Naive B cell (primary cell): ENCODE results near the gene ARHGAP29. TPM values are rescaled to one million over a fixed set of nuclear protein-coding genes. Genes with fewer than 3 reads are reported as not detected.

Experiments used
- ATAC-seq, 2 donors: fragments of 150-1000 bp; cut with Tn5 transposase; 2 replicates each; pipeline ENCODE4 v1.10.0; 2021; ENCODE audit warnings: low read depth in 2 of 2, mild to moderate bottlenecking in 2 of 2, moderate library complexity in 2 of 2
- DNase-seq: peaks from one replicate; pipeline ENCODE4 v3.0.0; 2022
- H3K27ac Mint-ChIP-seq, 6 donors: one replicate each; pipeline ENCODE4 v1.8.0; 2020 to 2022; ENCODE audit warnings: mild to moderate bottlenecking in 6 of 6, mixed read lengths in 6 of 6, moderate library complexity in 5 of 6, inconsistent platforms in 2 of 6
- H3K27me3 Mint-ChIP-seq, 3 donors: one replicate each; pipeline ENCODE4 v1.8.0; 2021 to 2022; ENCODE audit warnings: mixed read lengths in 3 of 3, mild to moderate bottlenecking in 1 of 3
- H3K36me3 Mint-ChIP-seq, 2 donors: one replicate each; pipeline ENCODE4 v1.8.0; 2020 to 2022; ENCODE audit warnings: mixed read lengths in 2 of 2, inconsistent platforms in 1 of 2, mild to moderate bottlenecking in 1 of 2
- H3K4me1 Mint-ChIP-seq, 3 donors: one replicate each; pipeline ENCODE4 v1.8.0; 2020 to 2022; ENCODE audit warnings: mixed read lengths in 3 of 3, inconsistent platforms in 1 of 3, mild to moderate bottlenecking in 1 of 3, moderate library complexity in 1 of 3
- H3K4me3 Mint-ChIP-seq, 8 donors: one replicate each; pipeline ENCODE4 v1.8.0; 2020 to 2022; ENCODE audit warnings: mild to moderate bottlenecking in 8 of 8, mixed read lengths in 8 of 8, moderate library complexity in 8 of 8, inconsistent platforms in 2 of 8
- H3K9me3 Mint-ChIP-seq, 7 donors: one replicate each; pipeline ENCODE4 v1.8.0; 2020 to 2022; ENCODE audit warnings: mixed read lengths in 7 of 7, mild to moderate bottlenecking in 5 of 7, inconsistent platforms in 2 of 7, moderate library complexity in 1 of 7
- polyA plus RNA-seq, 6 donors: library from polyadenylated mRNA; unstranded; fragments of 300-500 nt; fragmentation: Illumina TruSeq; gene quantifications; one replicate each; pipeline ENCODE4 v1.2.3, GENCODE V29; 2021; ENCODE audit warnings: low read depth in 6 of 6

Gene ARHGAP29
- polyA plus RNA-seq, 6 donors from 2014 or later, result not detected

DNA sequence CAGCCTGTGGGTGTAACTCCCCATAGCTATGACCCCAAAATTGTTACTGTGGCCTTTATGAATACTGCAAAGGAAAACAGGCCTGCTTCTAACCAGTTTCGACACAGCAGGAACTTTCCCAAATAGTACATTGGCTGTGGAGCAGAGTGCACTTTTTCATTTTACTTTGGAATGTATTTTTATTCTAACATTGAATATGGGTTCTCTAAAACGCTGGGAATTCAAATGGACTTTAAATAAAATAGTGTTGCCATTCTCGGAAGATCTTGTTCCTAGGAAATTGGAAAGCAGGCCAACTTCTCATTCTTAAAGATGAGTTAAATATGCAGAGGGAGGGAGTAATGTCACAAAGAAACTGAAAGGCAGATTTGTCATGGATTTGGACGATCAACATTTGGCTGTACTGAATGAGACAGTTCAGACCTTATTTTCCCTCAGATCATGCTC, 39.6 kb upstream of the ARHGAP29 start:
- Mint-ChIP-seq H3K27ac (no peak overlapping the region), H3K36me3 (no peaks in the 10 kb centered on the region), H3K27me3 (peaks cover 13 to 36% (median 16%) of the 10 kb centered on the region in 3 donors), H3K9me3 (peaks cover 0 to 6% (median 0%) of the 10 kb centered on the region in 7 donors), H3K4me1 (no peaks in the 10 kb centered on the region), H3K4me3 (no peak overlapping the region)
- no peak for ATAC-seq
- no peak for DNase-seq

DNA sequence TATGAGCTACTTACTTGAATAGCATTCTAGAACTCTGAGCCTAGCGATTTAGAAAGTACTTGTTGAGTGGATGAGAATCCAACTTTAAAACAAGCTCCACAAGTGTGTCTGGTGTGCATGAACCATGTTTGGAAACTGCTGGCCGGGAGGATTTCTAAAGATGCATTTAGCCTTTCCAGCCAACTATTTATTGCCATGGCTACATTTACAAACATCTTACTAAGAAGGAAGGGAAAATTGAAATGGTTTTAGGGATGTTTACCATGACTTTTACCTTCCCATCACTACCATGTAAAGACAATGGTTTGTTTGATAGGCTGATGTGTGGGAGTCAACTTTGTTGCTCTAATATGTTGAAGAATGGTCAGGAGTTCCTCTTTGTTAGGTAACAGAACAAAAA, 37.7 kb upstream of the ARHGAP29 start:
- Mint-ChIP-seq H3K4me3 (no peak overlapping the region), H3K27ac (no peak overlapping the region), H3K27me3 (peaks cover 7 to 25% (median 20%) of the 10 kb centered on the region in 3 donors), H3K9me3 (peaks cover 0 to 2% (median 0%) of the 10 kb centered on the region in 7 donors), H3K36me3 (no peaks in the 10 kb centered on the region), H3K4me1 (no peaks in the 10 kb centered on the region)
- ATAC-seq, result no peak
- no peak for DNase-seq

DNA sequence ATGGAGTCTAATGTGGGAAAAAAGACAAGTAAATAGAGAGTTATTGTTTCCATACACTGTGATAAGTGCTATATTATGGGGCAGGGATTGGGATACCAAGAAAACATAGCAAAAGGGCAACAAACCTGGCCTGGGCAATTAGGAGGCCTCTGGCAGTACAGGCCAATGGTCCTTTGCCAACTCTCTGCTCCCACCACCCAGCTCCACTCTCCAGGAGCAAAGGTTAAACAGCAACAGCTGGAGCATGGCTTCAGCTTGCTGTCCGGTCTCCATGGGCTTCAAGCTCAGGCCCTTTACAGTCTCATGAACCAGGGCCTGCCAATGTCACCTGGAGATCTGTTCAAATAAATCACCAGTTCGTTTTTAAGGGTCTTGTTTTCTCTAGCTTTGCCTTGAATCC, 37.2 kb upstream of the ARHGAP29 start:
- Mint-ChIP-seq H3K36me3 (no peaks in the 10 kb centered on the region), H3K4me3 (no peak overlapping the region), H3K9me3 (no peaks in the 10 kb centered on the region), H3K27ac (no peak overlapping the region), H3K27me3 (peaks cover 6 to 21% (median 20%) of the 10 kb centered on the region in 3 donors), H3K4me1 (no peaks in the 10 kb centered on the region)
- no peak for DNase-seq
- ATAC-seq, result no peak

DNA sequence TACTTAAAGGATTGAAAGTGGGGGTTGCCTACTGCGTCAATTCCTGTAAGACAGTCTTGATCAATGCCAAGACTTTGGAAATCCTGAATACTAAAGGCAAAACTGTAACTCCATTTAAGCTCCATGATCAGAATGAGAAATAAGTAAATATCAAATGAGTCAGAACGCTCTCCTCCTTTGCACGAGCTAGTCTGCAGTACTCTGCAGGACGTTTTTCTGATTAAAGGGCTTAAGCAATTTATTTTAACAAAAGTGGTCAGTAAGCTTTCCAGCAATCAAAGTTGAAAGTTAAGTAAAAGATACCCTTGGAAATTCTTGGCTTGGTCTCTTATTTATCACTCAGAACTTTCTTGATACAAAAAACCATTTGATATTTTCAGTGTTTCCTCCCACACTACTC, 35.7 kb upstream of the ARHGAP29 start:
- H3K4me1 Mint-ChIP-seq, result no peaks in the 10 kb centered on the region
- DNase-seq (no peak), ATAC-seq (no peak)
- no peaks in the 10 kb centered on the region for H3K36me3 Mint-ChIP-seq
- no peaks in the 10 kb centered on the region for H3K9me3 Mint-ChIP-seq
- H3K27me3 Mint-ChIP-seq, result peaks cover 6 to 21% (median 15%) of the 10 kb centered on the region in 3 donors
- H3K27ac Mint-ChIP-seq, result no peak overlapping the region
- no peak overlapping the region for H3K4me3 Mint-ChIP-seq

DNA sequence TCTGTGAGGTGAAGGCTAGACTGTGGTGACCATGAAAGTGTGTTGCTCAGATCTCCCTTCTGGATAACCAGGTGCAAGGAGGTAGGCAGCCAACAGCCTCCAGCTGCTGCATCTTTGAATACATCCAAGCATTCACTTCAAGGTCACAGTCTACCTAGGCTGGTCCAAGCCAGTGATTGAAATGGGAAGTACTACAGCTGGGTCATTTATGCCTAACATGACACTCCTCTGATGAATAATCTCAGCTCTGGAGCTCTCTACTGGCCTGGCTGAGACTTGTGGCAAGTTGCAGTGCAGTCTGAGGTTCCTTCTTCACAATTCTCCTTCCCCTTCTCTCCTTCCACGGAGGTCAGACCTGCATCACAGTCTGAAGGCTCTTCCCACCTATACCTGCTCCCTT, 35.0 kb upstream of the ARHGAP29 start:
- no peaks in the 10 kb centered on the region for H3K9me3 Mint-ChIP-seq
- peak overlapping the region in 1 of 6 donors; percentile 29 for H3K27ac Mint-ChIP-seq
- H3K4me1 Mint-ChIP-seq, result no peaks in the 10 kb centered on the region
- peak overlapping the region in 1 of 8 donors; percentile 23 for H3K4me3 Mint-ChIP-seq
- no peak for DNase-seq
- H3K36me3 Mint-ChIP-seq, result no peaks in the 10 kb centered on the region
- no peak for ATAC-seq
- H3K27me3 Mint-ChIP-seq, result peaks cover 6 to 24% (median 15%) of the 10 kb centered on the region in 3 donors

DNA sequence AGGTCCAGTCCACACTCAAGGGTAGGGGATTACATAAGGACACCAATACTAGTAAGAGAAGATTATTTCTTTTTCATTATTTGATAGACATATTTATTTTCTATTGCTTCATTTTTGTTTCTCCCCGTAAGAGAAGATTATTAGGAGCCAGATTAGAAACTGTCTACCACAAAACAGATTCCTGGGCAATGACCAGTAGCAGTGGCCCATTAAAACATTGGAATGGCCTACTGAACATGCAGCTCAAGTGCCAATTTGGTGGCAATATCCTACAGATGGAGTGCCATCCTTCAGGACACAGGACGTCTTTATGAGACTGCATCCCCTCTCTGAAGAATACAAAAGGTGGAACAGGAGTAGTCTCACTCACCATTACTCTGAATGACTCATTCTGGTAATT, 34.0 kb upstream of the ARHGAP29 start:
- Mint-ChIP-seq H3K9me3 (no peaks in the 10 kb centered on the region), H3K27ac (no peak overlapping the region), H3K4me3 (no peak overlapping the region), H3K36me3 (no peaks in the 10 kb centered on the region), H3K27me3 (peaks cover 12 to 29% (median 17%) of the 10 kb centered on the region in 3 donors), H3K4me1 (no peaks in the 10 kb centered on the region)
- no peak for DNase-seq
- ATAC-seq, result no peak

DNA sequence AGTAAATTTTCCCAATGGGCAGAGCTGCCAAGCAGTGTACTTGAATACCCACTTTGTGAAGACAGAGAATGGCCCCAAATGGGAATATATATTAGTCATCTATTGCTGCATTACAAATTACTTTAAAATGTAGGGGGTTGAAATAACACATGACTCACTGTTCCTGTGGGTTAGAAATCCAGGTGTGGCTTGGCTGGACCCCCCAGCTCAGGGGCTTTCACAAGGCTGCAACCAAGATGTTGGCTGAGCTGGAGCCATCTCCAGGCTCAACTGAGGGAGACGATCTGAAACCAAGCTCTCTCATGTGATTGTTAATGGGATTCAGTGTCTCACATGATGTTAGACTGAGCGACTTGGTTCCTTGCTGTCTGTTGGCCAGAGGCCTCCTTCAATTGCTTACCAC, 33.4 kb upstream of the ARHGAP29 start:
- no peaks in the 10 kb centered on the region for H3K36me3 Mint-ChIP-seq
- ATAC-seq, result no peak
- H3K27me3 Mint-ChIP-seq, result peaks cover 12 to 34% (median 20%) of the 10 kb centered on the region in 3 donors
- DNase-seq, result no peak
- H3K9me3 Mint-ChIP-seq, result no peaks in the 10 kb centered on the region
- H3K4me1 Mint-ChIP-seq, result no peaks in the 10 kb centered on the region
- no peak overlapping the region for H3K4me3 Mint-ChIP-seq
- H3K27ac Mint-ChIP-seq, result no peak overlapping the region

DNA sequence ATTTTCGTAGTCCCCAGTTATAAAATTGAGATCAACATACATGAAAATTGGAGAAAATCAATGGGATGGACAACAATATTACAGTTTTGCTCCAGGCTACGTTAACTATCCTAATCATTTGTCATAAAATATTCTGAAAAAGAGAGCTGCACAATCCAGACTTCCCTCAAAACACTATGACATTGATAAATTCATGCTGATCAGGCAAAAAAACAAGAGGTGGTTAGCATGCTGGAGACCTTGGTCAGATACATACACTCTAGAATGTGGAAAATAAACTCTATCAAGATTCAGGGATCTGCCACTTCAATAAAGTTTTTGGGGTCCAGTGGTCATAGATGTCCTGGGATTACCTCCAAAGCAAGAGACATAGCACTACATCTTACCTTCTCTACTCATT, 32.5 kb upstream of the ARHGAP29 start:
- no peaks in the 10 kb centered on the region for H3K4me1 Mint-ChIP-seq
- peaks cover 12 to 36% (median 20%) of the 10 kb centered on the region in 3 donors for H3K27me3 Mint-ChIP-seq
- ATAC-seq (no peak), DNase-seq (no peak)
- no peak overlapping the region for H3K27ac Mint-ChIP-seq
- no peak overlapping the region for H3K4me3 Mint-ChIP-seq
- H3K9me3 Mint-ChIP-seq, result no peaks in the 10 kb centered on the region
- H3K36me3 Mint-ChIP-seq, result no peaks in the 10 kb centered on the region

DNA sequence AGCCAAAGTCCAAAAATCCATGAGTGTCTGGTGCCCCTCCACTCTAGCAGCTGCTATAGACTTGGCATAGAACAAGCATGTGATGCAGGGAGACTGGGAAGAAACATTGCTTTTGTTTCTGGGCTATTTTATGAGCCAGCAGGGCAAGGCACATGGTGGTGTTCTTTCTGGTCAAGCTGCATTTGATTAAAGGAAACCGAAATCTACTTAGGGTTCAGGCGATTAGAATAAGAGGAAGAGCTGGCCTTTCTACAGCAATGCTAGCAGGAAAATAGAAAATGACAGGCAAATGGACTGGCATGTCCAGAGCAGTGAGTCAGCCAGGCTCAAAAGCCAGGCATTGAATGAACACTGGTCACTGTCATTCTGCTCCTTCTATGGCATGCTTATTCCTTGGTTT, 28.5 kb upstream of the ARHGAP29 start:
- no peak for ATAC-seq
- Mint-ChIP-seq H3K4me1 (peaks cover 2 to 3% (median 2%) of the 10 kb centered on the region in 3 donors), H3K4me3 (no peak overlapping the region), H3K9me3 (peaks cover 0 to 8% (median 0%) of the 10 kb centered on the region in 7 donors), H3K27me3 (peaks cover 10 to 35% (median 34%) of the 10 kb centered on the region in 3 donors), H3K36me3 (no peaks in the 10 kb centered on the region), H3K27ac (no peak overlapping the region)
- DNase-seq, result no peak

DNA sequence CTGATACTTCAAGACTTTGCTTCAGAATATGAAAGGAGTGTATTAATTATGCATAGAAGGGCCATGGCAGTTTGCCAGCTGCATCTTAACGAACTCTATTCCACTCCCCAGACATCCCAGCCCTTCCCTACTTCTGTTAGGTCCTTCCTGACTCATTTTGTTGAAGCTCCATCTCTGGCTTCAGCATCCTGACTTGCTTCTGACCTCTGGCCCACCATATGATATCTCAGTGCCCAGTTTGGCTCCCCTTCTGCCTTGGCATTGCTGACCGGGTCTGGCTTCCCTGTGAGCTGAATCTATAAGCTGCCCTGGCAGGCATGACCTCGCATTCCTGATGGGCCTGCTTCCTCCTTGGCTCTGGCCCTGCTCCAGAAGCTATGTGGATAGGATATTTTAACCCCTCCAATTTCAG, 27.6 kb upstream of the ARHGAP29 start:
- peaks cover 0 to 8% (median 0%) of the 10 kb centered on the region in 7 donors for H3K9me3 Mint-ChIP-seq
- peaks cover 4 to 11% (median 8%) of the 10 kb centered on the region in 3 donors for H3K4me1 Mint-ChIP-seq
- ATAC-seq, result no peak
- H3K36me3 Mint-ChIP-seq, result no peaks in the 10 kb centered on the region
- peaks cover 10 to 39% (median 34%) of the 10 kb centered on the region in 3 donors for H3K27me3 Mint-ChIP-seq
- no peak for DNase-seq
- H3K27ac Mint-ChIP-seq, result no peak overlapping the region
- no peak overlapping the region for H3K4me3 Mint-ChIP-seq

DNA sequence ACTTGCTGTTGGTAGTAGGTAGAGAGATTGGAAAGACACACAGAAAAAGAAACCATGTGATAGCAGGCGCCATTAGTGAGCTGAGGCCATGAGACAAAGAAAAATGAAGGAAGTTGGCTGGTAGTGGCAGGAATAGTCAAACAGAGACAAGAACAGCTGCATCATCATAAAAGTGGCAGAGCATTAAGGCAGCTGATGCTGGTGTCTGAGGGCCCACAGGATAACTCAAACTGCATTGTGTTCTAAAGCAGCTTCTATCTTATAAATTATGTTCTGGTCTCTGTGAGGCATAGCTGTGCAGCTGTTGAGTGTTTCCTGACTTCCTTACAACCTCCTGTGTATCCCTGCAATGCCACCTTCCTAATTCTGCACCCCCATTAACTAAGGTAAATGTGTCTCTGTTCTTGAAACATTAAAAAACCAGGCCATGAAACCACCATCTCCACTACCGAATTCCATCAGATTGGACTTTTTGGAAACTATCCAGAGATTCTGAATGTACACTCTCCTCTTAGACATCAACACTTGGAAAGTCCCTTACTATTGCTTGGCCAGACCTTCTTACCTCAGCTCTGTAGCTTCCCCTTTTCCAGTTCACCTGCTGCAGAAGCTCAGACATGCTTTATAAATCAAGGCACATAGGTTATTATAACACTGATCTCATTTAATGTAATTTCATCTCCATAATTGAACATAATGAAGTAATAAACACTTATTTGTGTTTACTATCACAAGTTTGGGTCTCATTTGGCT, 23.4 kb upstream of the ARHGAP29 start:
- Mint-ChIP-seq H3K9me3 (peaks cover 0 to 8% (median 2%) of the 10 kb centered on the region in 7 donors), H3K27me3 (peaks cover 13 to 45% (median 19%) of the 10 kb centered on the region in 3 donors), H3K4me1 (peaks cover 4 to 11% (median 8%) of the 10 kb centered on the region in 3 donors), H3K36me3 (no peaks in the 10 kb centered on the region), H3K4me3 (no peak overlapping the region), H3K27ac (peak overlapping the region in 2 of 6 donors; percentile 35 to 57)
- peak; percentile 46 to 58 for ATAC-seq
- no peak for DNase-seq

DNA sequence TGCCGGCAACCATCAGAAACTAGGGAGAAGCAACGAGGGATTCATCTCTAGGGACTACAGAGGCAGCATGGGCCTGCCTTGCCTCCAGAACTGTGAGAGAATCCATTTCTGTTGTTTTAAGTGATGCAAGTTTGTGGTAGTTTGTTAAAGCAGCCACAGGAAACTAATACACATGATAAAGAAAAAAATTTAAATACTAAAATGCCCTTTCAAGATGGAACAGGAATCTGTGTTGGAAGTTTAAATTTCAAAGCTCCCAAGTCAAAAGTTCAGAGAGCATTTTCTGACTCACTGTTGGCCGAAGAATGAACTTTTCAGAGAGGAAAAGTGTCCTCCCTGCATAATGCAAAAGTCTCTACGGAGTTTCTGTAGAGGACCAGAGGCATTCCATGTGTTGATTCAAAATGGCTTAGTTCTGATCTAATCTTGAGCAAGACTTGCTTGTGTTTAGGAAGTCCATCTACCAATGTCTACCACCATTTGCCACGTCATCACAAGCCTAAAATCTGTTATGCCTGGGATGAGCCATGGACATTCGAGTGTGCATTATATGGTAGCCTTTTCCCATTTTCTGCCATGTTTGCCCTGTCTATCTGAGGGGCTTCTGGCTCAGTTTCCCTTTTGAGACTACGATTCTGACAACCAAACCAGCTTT, 22.4 kb upstream of the ARHGAP29 start:
- H3K36me3 Mint-ChIP-seq, result no peaks in the 10 kb centered on the region
- no peak for ATAC-seq
- no peak overlapping the region for H3K4me3 Mint-ChIP-seq
- peaks cover 14 to 43% (median 22%) of the 10 kb centered on the region in 3 donors for H3K27me3 Mint-ChIP-seq
- H3K9me3 Mint-ChIP-seq, result peaks cover 0 to 8% (median 2%) of the 10 kb centered on the region in 7 donors
- peaks cover 4 to 11% (median 8%) of the 10 kb centered on the region in 3 donors for H3K4me1 Mint-ChIP-seq
- DNase-seq, result no peak
- H3K27ac Mint-ChIP-seq, result no peak overlapping the region

DNA sequence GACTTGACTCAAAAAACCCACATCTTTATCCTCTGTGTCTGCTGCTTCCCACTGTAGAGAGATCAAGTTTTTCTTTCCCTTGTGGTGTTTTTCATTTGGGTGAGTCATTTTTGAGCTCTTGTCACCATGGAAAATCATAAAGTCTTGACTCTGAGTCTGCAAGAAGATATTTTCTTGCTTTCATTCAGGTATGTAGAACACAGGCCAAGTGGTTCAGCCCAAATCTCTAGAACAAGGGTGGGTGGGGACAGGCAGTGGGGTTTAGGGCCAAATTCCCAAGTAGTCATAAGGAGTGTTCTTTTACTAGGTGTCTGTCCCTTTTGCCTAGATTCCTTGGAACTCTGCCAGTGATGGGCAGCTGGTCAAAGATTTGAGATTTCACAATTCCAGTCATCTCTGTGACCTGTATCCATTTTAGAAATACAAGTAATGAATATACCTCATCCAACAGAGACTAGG, 21.5 kb upstream of the ARHGAP29 start:
- peaks cover 10 to 43% (median 30%) of the 10 kb centered on the region in 3 donors for H3K27me3 Mint-ChIP-seq
- H3K4me1 Mint-ChIP-seq, result peaks cover 4 to 11% (median 8%) of the 10 kb centered on the region in 3 donors
- no peak for DNase-seq
- no peak for ATAC-seq
- H3K36me3 Mint-ChIP-seq, result no peaks in the 10 kb centered on the region
- peaks cover 0 to 6% (median 0%) of the 10 kb centered on the region in 7 donors for H3K9me3 Mint-ChIP-seq
- no peak overlapping the region for H3K4me3 Mint-ChIP-seq
- H3K27ac Mint-ChIP-seq, result no peak overlapping the region

DNA sequence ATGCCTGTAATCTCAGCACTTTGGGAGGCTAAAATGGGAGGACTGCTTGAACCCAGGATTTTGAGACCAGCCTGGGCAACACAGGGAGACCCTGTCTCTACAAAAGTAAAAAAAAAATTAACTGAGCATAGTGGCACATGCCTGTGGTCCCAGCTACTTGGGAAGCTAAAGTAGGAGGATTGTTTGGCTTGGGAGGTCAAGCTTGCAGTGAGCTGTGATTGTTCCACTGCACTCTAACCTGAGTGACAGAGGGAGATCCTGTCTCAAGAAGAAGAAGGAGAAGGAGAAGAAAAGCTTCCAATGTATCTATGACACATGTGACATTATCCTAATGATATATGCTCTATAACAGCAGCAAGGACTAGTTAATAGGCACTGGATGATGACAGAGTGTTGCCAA, 20.1 kb upstream of the ARHGAP29 start:
- Mint-ChIP-seq H3K4me3 (no peak overlapping the region), H3K27ac (no peak overlapping the region), H3K9me3 (peaks cover 0 to 2% (median 0%) of the 10 kb centered on the region in 7 donors), H3K36me3 (no peaks in the 10 kb centered on the region), H3K27me3 (peaks cover 8 to 37% (median 31%) of the 10 kb centered on the region in 3 donors), H3K4me1 (peaks cover 4 to 11% (median 8%) of the 10 kb centered on the region in 3 donors)
- no peak for ATAC-seq
- no peak for DNase-seq
